ENCODE data around the gene CKS1B.

CKS1B gene

GRCh38 chr1:155001425-155001674 is 26.9 kb downstream of the CKS1B start:
- peak overlapping the region; percentile 90 for H3K9ac ChIP-seq (ENCODE audit: low read length)
- no peak for DNase-seq (ENCODE audit: low read depth)
- H3K4me3 ChIP-seq (ENCODE audit: low read length): peak overlapping the region; percentile 88
- no peaks in the 10 kb centered on the region for H3K36me3 ChIP-seq (ENCODE audit: control insufficient read depth, insufficient read depth, low read length, severe bottlenecking)
- peaks cover 45% of the 10 kb centered on the region for H3K4me1 ChIP-seq (ENCODE audit: control insufficient read depth, insufficient read depth, low read length)
- H3K27me3 ChIP-seq (replicated peaks; ENCODE audit: control insufficient read depth, insufficient read depth, low read length): no peaks in the 10 kb centered on the region
- no peaks in the 10 kb centered on the region for H3K9me3 ChIP-seq (ENCODE audit: control insufficient read depth, low read length)

- H3K9me3 ChIP-seq (ENCODE audit: control insufficient read depth, low read length): no peaks in the 10 kb centered on the region
- peak overlapping the region; percentile 90 for H3K9ac ChIP-seq (ENCODE audit: low read length)
- peaks cover 50% of the 10 kb centered on the region for H3K4me1 ChIP-seq (ENCODE audit: control insufficient read depth, insufficient read depth, low read length)
- peak overlapping the region; percentile 88 for H3K4me3 ChIP-seq (ENCODE audit: low read length)
- no peaks in the 10 kb centered on the region for H3K27me3 ChIP-seq (replicated peaks; ENCODE audit: control insufficient read depth, insufficient read depth, low read length)
- DNase-seq (ENCODE audit: low read depth): peak; percentile 100
- no peaks in the 10 kb centered on the region for H3K36me3 ChIP-seq (ENCODE audit: control insufficient read depth, insufficient read depth, low read length, severe bottlenecking)
These were observed 27.4 kb downstream of the CKS1B start for GRCh38 chr1:155001675-155002463.

DNA sequence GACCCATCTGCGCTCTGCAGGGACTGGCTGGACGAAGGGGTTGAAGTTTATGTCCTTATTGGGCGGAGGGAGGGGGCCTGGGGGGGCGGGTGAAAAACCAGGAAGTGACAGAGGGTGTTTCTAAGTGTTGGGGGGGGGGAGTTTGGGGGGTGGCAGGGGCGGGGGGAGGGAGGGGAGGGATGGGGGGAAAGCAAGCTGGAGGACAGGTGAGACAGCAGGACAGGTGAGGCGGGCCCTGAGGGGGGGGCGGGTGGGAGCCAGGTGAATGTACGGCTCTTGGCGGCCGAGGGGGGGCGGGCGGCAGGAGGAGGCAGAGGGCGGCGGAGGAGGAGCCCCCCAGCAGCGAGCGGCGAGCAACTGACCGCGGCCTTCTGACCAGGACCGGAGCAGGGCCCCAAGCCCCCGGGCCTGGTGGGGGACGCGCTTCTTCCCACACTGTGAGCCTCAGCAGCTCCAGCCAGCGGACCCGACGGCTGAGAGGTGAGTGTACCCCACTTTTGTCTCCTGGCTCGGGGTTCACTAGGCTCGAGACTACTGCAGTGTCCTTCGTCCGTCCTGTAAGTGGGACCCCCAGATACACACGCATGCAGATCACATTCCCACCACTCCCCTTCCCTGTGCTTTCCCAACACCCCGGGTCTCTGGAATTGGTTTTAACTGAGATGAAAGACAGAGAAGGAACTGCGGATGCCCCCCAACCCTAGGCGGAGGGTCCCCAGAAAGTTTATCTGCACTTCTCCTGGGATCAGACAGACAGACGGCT is 28.2 kb downstream of the CKS1B start, which contains the start of gene ZBTB7B:
TSS of gene ZBTB7B (plus strand) at position 339 of the 763 bp plus-strand sequence. CDS start 11,859 bp downstream, outside the sequence.
- peak within 1 kb of the TSS; percentile 100 for H3K4me3 ChIP-seq (ENCODE audit: low read length)
- no peaks in the 10 kb centered on the region for H3K27me3 ChIP-seq (replicated peaks; ENCODE audit: control insufficient read depth, insufficient read depth, low read length)
- no peaks in the 10 kb centered on the region for H3K36me3 ChIP-seq (ENCODE audit: control insufficient read depth, insufficient read depth, low read length, severe bottlenecking)
- DNase-seq (ENCODE audit: low read depth): peak; percentile 59
- H3K9me3 ChIP-seq (ENCODE audit: control insufficient read depth, low read length): no peaks in the 10 kb centered on the region
- H3K9ac ChIP-seq (ENCODE audit: low read length): peak within 1 kb of the TSS; percentile 100
- peaks cover 53% of the 10 kb centered on the region for H3K4me1 ChIP-seq (ENCODE audit: control insufficient read depth, insufficient read depth, low read length)

- DNase-seq (ENCODE audit: low read depth): peak; percentile 58
- no peaks in the 10 kb centered on the region for H3K9me3 ChIP-seq (ENCODE audit: control insufficient read depth, low read length)
- no peaks in the 10 kb centered on the region for H3K27me3 ChIP-seq (replicated peaks; ENCODE audit: control insufficient read depth, insufficient read depth, low read length)
- peak overlapping the region; percentile 100 for H3K4me3 ChIP-seq (ENCODE audit: low read length)
- no peaks in the 10 kb centered on the region for H3K36me3 ChIP-seq (ENCODE audit: control insufficient read depth, insufficient read depth, low read length, severe bottlenecking)
- H3K9ac ChIP-seq (ENCODE audit: low read length): peak overlapping the region; percentile 100
- H3K4me1 ChIP-seq (ENCODE audit: control insufficient read depth, insufficient read depth, low read length): peaks cover 60% of the 10 kb centered on the region
These were observed 28.8 kb downstream of the CKS1B start for GRCh38 chr1:155003227-155003765.

- Histone ChIP-seq H3K27me3 (replicated peaks; ENCODE audit: control insufficient read depth, insufficient read depth, low read length) (no peaks in the 10 kb centered on the region), H3K9ac (ENCODE audit: low read length) (peak overlapping the region; percentile 100), H3K4me1 (ENCODE audit: control insufficient read depth, insufficient read depth, low read length) (peaks cover 59% of the 10 kb centered on the region), H3K36me3 (ENCODE audit: control insufficient read depth, insufficient read depth, low read length, severe bottlenecking) (no peaks in the 10 kb centered on the region), H3K4me3 (ENCODE audit: low read length) (peak overlapping the region; percentile 100), H3K9me3 (ENCODE audit: control insufficient read depth, low read length) (no peaks in the 10 kb centered on the region)
- peak; percentile 73 for DNase-seq (ENCODE audit: low read depth)
These were observed 29.4 kb downstream of the CKS1B start for GRCh38 chr1:155003766-155004351.

DNA sequence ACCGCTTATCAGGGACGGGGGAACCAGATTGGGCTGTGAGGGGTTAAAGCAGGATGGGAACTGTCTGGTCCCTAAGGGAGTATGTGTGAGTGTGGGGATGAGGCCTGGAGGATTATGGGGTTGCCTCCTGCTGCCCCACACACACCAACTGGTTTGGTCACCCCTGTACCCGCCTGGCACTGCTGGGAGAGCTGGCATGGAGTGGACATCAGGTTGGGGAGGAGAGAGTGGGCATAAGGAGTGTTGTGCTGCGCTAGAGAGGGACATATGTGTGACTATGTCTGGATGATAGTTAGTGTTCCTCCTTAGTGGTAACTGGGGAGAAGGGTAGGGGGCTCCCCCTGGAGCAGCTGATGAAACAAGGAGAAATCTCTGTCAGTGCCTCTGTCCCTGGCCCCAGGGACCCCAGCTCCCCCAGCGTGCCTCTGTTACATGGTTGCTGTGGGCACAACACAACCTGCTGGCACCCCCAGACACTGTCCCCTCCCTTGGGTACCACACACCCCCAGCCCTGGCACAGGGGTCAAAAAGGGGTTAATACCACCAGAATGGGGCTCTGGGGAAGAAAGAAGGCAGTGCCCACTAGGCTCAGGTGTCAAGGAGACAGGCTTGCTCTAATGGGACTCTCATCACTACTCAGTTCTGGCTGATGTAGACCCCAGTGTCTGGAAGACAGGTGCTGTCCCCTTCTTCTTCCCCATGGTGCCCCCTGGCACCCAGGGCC is 30.0 kb downstream of the CKS1B start:
- H3K4me3 ChIP-seq (ENCODE audit: low read length): peak overlapping the region; percentile 100
- peak overlapping the region; percentile 100 for H3K9ac ChIP-seq (ENCODE audit: low read length)
- no peaks in the 10 kb centered on the region for H3K9me3 ChIP-seq (ENCODE audit: control insufficient read depth, low read length)
- peaks cover 55% of the 10 kb centered on the region for H3K4me1 ChIP-seq (ENCODE audit: control insufficient read depth, insufficient read depth, low read length)
- peak; percentile 45 for DNase-seq (ENCODE audit: low read depth)
- no peaks in the 10 kb centered on the region for H3K27me3 ChIP-seq (replicated peaks; ENCODE audit: control insufficient read depth, insufficient read depth, low read length)
- H3K36me3 ChIP-seq (ENCODE audit: control insufficient read depth, insufficient read depth, low read length, severe bottlenecking): no peaks in the 10 kb centered on the region

DNA sequence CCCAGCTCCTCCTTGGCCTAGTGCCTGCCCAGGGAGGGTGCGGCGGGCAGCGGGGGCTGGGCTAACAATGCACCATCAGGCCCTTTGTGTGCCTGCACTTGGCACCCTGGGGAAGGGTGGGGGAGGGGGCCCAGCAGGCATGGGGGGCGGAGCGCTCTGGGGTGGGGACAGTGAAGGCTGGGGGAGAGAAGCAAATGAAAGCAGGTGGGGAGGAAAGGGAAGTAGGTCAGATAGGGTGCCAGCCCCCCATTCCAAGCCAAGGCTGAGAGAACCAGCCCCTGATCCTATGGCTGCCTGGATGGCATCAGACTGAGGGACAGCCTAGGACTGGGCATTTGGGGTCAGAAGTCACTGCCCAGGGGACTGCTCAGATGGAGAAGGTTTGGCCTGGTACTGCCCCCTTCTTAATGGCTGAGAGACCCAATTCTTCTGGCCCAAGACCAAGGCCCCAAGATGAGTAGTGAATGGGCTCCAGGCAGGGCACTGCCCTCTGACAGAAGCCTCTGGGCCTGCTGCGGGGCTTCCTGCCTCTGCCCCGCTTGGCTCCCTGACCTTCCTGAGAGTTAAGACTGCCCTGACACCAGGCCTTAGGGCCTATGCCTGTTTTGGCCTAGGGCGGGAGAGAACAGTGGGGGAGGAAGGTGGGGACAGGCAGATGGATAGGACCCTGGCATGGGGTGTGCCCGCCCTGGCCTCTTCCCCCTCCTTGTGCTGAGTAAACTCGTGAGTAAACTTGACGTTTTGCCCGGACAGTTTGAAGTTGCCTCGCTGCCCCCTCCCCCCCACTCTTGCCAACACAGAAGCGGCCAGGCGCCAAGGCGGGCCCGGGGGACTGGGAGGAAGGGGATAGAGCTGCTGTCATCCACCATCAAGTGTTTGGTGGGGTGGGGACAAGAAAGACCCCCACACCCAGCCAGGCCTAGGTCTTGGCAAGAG is 30.9 kb downstream of the CKS1B start:
- Histone ChIP-seq H3K36me3 (ENCODE audit: control insufficient read depth, insufficient read depth, low read length, severe bottlenecking) (no peaks in the 10 kb centered on the region), H3K9ac (ENCODE audit: low read length) (peak overlapping the region; percentile 100), H3K9me3 (ENCODE audit: control insufficient read depth, low read length) (no peaks in the 10 kb centered on the region), H3K27me3 (replicated peaks; ENCODE audit: control insufficient read depth, insufficient read depth, low read length) (no peaks in the 10 kb centered on the region), H3K4me1 (ENCODE audit: control insufficient read depth, insufficient read depth, low read length) (peaks cover 46% of the 10 kb centered on the region), H3K4me3 (ENCODE audit: low read length) (peak overlapping the region; percentile 100)
- DNase-seq (ENCODE audit: low read depth): no peak

DNA sequence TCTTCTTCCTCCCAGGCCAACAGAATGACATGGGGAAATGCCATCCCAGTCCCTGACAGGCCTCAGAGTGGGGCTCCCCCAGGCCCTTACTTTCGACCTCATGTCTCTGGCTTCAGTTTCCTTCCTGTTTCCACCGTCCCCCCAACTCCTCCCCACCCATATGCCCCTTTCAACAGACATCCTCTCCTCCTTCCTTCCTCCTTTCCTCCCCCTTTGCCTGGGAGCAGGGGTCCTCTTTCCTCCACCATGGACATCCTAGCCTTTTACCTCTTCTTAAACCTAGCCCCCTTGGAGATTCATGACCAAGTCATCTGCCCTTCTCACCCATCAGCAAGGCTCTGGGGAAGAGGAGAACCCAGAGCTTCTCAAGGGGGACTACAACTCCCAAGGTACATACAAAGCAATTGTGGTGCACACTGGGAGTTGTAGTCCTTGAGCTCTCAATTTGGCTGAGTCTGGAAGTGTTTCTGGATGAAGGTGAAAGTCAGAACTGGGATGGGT is 32.2 kb downstream of the CKS1B start:
- H3K36me3 ChIP-seq (ENCODE audit: control insufficient read depth, insufficient read depth, low read length, severe bottlenecking): peaks cover 4% of the 10 kb centered on the region
- H3K4me1 ChIP-seq (ENCODE audit: control insufficient read depth, insufficient read depth, low read length): peaks cover 45% of the 10 kb centered on the region
- no peak overlapping the region for H3K4me3 ChIP-seq (ENCODE audit: low read length)
- no peaks in the 10 kb centered on the region for H3K9me3 ChIP-seq (ENCODE audit: control insufficient read depth, low read length)
- no peak overlapping the region for H3K9ac ChIP-seq (ENCODE audit: low read length)
- no peaks in the 10 kb centered on the region for H3K27me3 ChIP-seq (replicated peaks; ENCODE audit: control insufficient read depth, insufficient read depth, low read length)
- peak; percentile 31 for DNase-seq (ENCODE audit: low read depth)

DNA sequence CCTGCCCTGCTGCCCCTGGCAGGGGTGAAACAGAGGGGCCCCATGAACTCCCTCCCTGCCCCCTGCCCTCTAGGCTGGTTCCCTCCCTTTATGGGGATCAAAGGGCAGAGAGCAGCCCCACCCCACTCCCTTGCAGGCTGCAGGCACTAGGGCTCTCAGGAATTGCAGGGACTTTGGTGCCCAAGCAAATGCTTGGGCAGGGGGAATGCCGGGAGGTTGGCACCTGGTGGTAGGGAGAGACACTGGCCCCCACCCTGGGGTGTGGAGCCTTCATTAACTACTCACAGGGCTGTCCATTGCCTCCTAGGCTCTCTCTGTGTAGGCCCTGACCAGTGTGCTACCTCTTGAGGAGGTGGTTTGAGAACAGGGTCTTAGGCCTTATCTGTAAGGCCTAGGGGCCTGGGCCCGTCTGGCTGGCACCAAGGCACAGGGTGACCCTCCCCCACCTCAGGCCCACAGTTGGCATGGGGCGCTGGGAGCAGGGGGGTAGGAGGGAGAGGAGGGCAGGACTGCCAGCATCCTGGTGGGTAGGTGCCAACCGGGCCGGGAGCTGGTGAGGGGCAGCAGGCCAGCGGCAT is 32.9 kb downstream of the CKS1B start:
- H3K4me3 ChIP-seq (ENCODE audit: low read length): no peak overlapping the region
- no peaks in the 10 kb centered on the region for H3K27me3 ChIP-seq (replicated peaks; ENCODE audit: control insufficient read depth, insufficient read depth, low read length)
- H3K9me3 ChIP-seq (ENCODE audit: control insufficient read depth, low read length): no peaks in the 10 kb centered on the region
- H3K36me3 ChIP-seq (ENCODE audit: control insufficient read depth, insufficient read depth, low read length, severe bottlenecking): peaks cover 4% of the 10 kb centered on the region
- peaks cover 49% of the 10 kb centered on the region for H3K4me1 ChIP-seq (ENCODE audit: control insufficient read depth, insufficient read depth, low read length)
- no peak overlapping the region for H3K9ac ChIP-seq (ENCODE audit: low read length)
- DNase-seq (ENCODE audit: low read depth): no peak
